Stimulated activated CD4-positive, alpha-beta T cell treated with anti-CD3 and anti-CD28 coated beads, Interleukin-4, amount 100 ng/mL, for 24 hours (primary cell): ENCODE measurements around the gene NOTCH4.
"Not testable (repeated sequence)": the region's sequence is repeated elsewhere in the genome, so short reads cannot be mapped to it uniquely, and the experiment has no call there.

Source experiments
- DNase-seq: peaks from one replicate; pipeline ENCODE4 v3.0.0-alpha.2; 2020

NOTCH4 gene

GRCh38 chr6:32223258-32224235, at the start of gene NOTCH4:
NOTCH4 (minus strand) TSS chr6:32224067; CDS start chr6:32223928, 139 bp downstream.
- no peak for DNase-seq

- DNase-seq, result no peak
Observed at GRCh38 chr6:32271429-32271828, 47.6 kb upstream of the NOTCH4 start.

DNA sequence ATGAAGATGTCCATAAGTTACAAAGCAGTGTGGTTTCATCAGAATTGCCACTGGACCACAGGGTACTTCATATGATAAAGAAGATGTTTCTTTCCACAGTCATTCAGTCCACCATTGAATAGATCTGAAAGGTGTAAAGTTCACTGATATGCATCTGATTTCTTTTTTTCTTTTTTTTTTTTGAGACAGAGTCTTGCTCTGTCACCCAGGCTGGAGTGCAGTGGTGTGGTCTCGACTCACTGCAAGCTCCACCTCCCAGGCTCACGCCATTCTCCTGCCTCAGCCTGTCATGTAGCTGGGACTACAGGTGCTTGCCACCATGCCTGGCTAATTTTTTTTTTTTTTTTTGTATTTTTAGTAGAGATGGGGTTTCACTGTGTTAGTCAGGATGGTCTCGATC, 44.6 kb upstream of the NOTCH4 start:
- DNase-seq, result not testable (repeated sequence)

DNA sequence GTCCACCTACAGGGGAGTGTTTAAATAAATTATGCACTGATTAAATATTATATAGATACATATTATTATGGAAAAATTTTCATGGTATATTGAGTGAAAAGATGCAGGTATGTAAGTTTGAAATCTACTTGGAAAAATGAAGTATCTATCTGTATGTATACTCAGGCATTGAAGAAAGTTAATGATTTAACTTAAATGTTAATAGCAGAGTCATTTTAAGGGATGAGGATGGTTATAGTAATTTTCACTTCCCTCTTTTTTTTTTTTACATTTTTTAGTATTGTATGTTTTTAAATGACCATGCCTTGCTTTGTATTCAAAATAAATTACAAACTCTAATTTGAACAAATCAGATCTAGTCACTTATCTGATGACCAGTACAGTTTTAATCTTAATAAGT, 43.2 kb upstream of the NOTCH4 start:
- DNase-seq, result no peak

DNA sequence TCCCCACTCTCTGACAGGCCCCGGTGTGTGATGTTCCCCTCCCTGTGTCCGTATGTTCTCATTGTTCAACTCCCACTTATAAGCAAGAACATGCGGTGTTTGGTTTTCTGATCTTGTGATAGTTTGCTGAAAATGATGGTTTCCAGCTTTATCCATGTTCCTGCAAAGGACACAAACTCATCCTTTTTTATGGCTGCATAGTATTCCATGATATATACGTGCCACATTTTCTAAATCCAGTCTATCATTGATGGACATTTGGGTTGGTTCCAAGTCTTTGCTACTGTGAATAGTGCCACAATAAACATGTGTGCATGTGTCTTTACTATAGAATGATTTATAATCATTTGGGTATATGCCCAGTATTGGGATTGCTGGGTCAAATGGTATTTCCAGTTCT, 33.4 kb upstream of the NOTCH4 start:
- DNase-seq, result not testable (repeated sequence)

- DNase-seq, result peak; percentile 81
Observed at GRCh38 chr6:32255199-32256153, 31.6 kb upstream of the NOTCH4 start.

DNA sequence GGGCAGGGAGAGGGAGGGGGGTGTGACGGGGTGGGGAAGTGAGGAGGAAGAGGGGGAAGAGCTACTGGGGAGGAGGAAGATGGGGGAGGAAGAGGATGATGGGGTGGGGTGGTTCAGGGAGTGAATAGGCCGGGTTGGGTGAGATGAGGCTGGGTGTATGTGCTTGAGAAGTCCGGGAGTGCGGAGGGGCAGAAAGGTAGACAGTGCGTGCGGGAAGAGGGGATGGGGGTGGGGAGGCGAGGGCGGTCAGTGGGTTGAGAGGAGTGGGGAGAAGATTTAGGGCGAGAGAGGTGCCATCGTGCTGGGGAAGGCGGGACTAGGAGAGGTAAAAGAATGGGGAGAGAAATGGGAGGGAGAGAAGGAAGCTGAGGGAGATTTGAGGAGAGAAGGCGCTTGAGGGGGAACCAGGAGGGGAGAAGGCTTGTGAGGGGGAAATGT, 30.9 kb upstream of the NOTCH4 start:
- DNase-seq, result no peak

DNA sequence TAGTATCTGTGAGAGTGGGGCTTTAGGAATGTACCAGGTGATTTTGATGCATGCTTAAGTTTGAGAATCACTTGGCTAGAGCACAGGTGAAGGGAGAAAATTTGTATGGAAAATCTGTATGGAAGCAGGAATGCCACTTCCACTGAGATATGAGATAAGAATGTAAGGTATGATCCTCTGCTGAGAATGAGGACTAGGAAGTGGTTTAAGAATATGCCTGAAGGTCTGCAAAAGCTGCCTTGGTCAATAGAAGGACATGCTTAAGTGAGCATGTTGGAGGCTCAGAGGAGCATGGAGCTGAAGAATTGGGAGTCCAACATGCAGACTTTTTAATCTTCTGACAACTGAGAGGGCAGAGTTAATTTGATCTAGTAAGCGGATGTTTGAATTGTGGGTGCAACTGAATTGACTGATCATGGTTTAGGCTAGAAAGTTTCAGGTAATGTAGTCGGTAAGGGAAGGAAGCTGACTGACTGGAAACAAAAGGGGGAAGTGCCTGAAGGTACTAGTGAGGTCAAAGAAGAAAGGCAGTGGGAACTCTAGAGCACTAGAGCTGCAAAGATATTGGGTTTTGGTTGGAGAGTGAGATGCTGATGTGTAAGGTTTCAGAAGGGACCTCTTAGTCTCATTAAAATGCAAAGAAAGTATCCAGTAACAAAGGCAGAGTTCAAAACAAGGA, 28.6 kb upstream of the NOTCH4 start:
- DNase-seq, result no peak

DNA sequence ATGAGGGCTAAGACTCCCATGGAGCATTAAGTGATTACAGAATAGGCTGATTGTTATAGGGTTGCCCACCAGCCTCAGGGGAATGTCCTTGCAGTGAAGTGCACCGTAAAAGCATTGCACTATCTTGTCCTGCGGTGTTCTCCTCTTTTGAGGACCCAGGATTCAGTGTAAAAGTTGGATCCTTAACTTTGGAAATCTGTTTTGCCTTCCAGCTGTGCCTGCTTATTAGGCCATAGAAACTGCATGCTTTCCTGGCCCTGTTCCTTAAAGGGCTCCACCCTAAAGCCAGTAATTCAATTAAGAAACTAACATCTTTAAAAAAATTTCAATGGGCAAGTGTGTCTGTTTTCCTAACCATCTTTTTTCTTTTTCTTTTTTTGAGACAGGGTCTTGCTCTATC, 25.4 kb upstream of the NOTCH4 start:
- DNase-seq, result no peak

DNA sequence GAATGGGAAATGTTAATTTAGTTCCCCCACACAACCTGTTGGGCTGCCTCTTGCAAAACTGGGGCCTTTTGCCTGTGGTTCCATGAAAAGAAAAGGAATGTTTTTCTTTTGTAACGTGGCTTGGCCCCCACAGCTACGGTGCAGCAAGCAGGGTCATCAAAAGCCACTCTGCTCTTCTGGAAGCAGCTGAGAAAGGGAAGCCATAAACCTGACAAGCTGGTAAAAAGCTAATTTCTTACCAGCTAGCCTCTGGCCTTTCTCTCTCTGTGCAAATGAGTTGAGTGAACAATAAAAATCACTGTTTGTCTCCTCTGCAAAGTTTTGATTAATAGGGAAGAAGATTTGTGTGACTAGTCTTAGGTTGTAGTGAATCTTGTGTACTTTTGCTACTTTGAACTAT, 23.5 kb upstream of the NOTCH4 start:
- DNase-seq, result no peak

GRCh38 chr6:32244946-32245398, 21.1 kb upstream of the NOTCH4 start:
- DNase-seq, result peak; percentile 76

DNA sequence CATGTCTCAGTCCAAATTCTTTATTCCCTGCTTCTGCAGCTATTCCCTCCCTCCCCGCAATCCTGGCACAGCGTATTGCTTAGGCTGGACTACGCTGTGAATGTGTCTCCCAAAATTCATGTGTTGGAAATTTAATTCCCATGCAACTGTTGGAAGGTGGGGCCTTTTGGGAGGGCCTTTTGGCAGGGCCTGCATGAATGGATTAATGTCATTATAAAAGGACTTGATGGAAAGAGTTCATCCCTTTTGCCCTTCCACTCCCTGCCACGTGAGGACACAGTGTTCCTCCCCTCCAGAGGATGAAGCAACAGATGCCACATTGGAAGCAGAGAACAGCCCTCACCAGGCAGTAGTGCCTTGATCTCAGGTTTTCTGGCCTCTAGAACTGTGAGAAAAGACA, 20.4 kb upstream of the NOTCH4 start:
- no peak for DNase-seq

DNA sequence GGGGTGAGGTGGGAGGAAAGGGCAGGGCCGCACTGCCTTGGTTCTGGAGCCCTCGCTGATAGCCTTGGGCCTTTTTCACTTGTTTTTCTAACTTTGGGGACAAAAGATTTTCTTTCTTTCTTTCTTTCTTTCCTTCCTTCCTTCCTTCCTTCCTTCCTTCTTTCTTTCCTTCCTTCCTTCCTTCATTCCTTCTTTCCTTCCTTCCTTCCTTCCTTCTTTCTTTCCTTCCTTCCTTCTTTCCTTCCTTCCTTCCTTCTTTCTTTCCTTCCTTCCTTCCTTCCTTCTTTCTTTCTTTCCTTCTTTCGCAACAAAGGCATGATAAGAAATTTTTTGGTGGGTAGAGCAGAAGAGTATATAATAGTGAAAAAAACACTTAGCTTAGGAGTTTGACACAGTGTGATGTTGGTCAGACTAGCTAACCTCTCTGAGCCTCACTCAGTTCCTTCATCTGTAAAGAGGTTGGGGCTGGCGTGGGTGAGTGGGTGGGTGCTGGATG, 18.5 kb upstream of the NOTCH4 start:
- DNase-seq, result not testable (repeated sequence)

- no peak for DNase-seq
Observed at GRCh38 chr6:32240686-32241085, 16.8 kb upstream of the NOTCH4 start.

- DNase-seq, result no peak
Observed at GRCh38 chr6:32239462-32239861, 15.6 kb upstream of the NOTCH4 start.

GRCh38 chr6:32234934-32235333, 11.1 kb upstream of the NOTCH4 start:
- DNase-seq, result no peak

GRCh38 chr6:32226434-32226833, 2.6 kb upstream of the NOTCH4 start:
- DNase-seq, result no peak

GRCh38 chr6:32224696-32225095, 829 bp upstream of the NOTCH4 start:
- DNase-seq, result no peak

DNA sequence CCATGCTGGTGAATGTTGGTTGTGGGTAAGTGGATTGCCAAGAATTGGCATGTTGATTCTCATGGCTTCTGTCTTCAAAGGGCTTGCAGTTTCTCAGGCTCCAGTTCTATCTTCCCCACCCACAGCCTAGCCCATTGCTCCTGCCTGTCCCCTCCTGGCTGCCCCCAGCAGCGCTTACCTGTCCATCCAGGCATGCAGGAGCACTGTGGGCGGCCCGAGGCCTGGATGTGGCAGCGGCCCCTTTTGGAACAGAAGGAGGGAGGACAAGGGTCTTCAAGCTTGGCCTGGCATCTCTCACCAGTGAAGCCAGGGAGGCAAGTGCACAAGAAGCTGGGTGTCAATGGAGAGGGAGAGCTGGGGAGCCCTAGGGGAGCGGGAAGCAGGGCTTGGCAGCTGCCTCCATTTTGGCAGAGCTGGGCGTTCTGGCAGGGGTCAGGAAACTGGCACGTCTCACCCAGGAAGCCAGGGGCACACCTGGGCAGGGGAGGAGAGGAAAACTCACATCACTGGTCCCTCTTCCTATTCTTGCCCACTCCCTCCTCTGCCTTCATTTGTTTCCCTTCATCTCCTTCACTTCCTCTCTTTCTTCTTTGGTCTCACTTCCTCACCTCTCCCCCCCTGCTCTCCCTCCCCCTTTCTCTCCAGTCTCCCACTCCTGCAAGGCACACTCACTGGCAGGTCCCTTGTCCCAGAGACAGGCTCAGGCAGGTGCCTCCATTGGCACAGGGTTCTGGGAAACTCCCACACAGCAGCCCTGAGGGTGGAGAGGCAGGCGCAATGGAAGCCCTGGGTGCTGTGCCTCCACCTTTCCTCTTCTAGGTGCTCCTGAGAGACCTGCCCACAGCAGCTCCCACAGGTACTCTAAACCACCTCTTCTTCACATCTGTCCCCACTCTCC, 1.3 kb downstream of the NOTCH4 start:
- DNase-seq, result no peak

- no peak for DNase-seq
Observed at GRCh38 chr6:32220021-32220420, 3.8 kb downstream of the NOTCH4 start.

- DNase-seq, result no peak
Observed at GRCh38 chr6:32218167-32218566, 5.7 kb downstream of the NOTCH4 start.
